ENCODE data around the gene ATG13. TPM values are rescaled to one million over a fixed set of nuclear protein-coding genes. Genes with fewer than 3 reads are reported as not detected.

ATG13 gene
- total RNA-seq, 1 donor from 2014 or later: 87.7 TPM

DNA sequence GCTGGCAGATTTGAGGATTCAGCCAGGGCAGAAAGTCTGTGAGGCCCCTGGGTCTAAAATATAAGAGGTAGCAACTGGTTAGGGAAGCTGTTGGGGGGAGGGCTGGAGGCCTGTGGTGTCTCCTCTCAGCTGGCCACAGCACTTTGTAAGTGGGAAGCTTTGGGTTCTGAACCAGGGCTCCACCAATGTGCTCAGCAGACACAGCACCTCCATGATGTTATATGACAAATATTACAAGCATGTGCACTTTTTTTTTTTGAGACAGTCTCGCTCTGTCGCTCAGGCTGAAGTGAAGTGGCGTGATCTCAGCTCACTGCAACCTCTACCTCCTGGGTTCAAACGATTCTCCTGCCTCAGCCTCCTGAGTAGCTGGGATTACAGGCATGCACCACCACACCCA is 75.1 kb downstream of the ATG13 start:
- DNase-seq: no peak
- Mint-ChIP-seq H3K4me3 (ENCODE audit: unreplicated experiment) (no peak overlapping the region), H3K9me3 (ENCODE audit: unreplicated experiment) (peaks cover 1% of the 10 kb centered on the region), H3K27me3 (ENCODE audit: unreplicated experiment) (peaks cover 2% of the 10 kb centered on the region), H3K4me1 (ENCODE audit: low read depth, unreplicated experiment) (peaks cover 7% of the 10 kb centered on the region), H3K36me3 (ENCODE audit: unreplicated experiment) (no peaks in the 10 kb centered on the region), H3K27ac (ENCODE audit: unreplicated experiment) (no peak overlapping the region)
- TF ChIP-seq, protein P1, sequence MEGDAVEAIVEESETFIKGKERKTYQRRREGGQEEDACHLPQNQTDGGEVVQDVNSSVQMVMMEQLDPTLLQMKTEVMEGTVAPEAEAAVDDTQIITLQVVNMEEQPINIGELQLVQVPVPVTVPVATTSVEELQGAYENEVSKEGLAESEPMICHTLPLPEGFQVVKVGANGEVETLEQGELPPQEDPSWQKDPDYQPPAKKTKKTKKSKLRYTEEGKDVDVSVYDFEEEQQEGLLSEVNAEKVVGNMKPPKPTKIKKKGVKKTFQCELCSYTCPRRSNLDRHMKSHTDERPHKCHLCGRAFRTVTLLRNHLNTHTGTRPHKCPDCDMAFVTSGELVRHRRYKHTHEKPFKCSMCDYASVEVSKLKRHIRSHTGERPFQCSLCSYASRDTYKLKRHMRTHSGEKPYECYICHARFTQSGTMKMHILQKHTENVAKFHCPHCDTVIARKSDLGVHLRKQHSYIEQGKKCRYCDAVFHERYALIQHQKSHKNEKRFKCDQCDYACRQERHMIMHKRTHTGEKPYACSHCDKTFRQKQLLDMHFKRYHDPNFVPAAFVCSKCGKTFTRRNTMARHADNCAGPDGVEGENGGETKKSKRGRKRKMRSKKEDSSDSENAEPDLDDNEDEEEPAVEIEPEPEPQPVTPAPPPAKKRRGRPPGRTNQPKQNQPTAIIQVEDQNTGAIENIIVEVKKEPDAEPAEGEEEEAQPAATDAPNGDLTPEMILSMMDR (IDR thresholded peaks at IDR 0.05; ENCODE audit: partially characterized antibody, unreplicated experiment): no peak

- Mint-ChIP-seq H3K27me3 (ENCODE audit: unreplicated experiment) (peaks cover 4% of the 10 kb centered on the region), H3K4me1 (ENCODE audit: low read depth, unreplicated experiment) (peaks cover 11% of the 10 kb centered on the region), H3K9me3 (ENCODE audit: unreplicated experiment) (peaks cover 1% of the 10 kb centered on the region), H3K27ac (ENCODE audit: unreplicated experiment) (no peak overlapping the region), H3K4me3 (ENCODE audit: unreplicated experiment) (no peak overlapping the region), H3K36me3 (ENCODE audit: unreplicated experiment) (no peaks in the 10 kb centered on the region)
- TF ChIP-seq, protein P1 (IDR thresholded peaks at IDR 0.05; ENCODE audit: partially characterized antibody, unreplicated experiment): no peak
- DNase-seq: no peak
These were observed 76.3 kb downstream of the ATG13 start for GRCh38 chr11:46693597-46694012.

DNA sequence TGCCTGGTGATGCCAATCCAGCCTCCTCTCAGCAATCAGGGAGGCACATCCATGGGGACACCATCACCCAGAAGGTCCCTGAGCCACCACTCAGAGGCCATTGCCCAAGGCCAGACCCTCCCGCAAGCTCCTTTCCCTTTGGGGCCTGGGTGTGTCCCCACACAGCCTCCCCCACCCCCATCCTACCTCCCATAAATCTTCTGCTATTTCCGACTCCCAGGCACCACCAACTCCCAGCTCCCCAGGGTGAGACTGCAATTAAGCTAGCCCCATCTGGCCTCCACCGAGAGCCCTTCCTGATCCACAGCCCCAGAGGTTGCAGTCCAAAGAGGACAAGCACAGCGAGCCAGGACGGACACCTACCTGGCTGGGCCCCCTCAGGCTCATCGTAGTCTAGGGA is 76.7 kb downstream of the ATG13 start:
- DNase-seq: no peak

DNA sequence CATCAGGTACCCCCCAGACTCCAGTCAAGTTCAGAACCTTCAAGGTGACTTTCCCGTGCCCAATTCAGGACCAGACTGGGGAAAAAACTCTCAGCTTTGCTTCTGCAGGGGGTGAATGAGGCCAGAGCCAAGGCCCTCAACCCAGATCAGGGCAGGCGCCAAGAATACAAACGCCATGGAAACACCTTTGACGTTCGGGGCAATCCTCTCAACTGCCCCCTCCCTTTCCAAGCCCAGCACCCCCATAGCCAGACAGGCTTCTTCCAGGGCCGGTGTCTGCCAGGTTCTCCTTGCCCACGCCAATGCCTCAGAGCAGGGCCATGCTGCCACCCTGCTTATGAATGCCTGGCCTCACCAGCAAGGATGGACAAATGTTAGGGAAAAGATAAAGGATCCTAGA is 77.3 kb downstream of the ATG13 start:
- TF ChIP-seq, protein P1 (IDR thresholded peaks at IDR 0.05; ENCODE audit: partially characterized antibody, unreplicated experiment): no peak
- Mint-ChIP-seq H3K27me3 (ENCODE audit: unreplicated experiment) (peaks cover 4% of the 10 kb centered on the region), H3K4me3 (ENCODE audit: unreplicated experiment) (no peak overlapping the region), H3K36me3 (ENCODE audit: unreplicated experiment) (no peaks in the 10 kb centered on the region), H3K27ac (ENCODE audit: unreplicated experiment) (no peak overlapping the region), H3K4me1 (ENCODE audit: low read depth, unreplicated experiment) (peaks cover 11% of the 10 kb centered on the region), H3K9me3 (ENCODE audit: unreplicated experiment) (peaks cover 1% of the 10 kb centered on the region)
- no peak for DNase-seq

More for the DNA sequence above, 76.7 kb downstream of the ATG13 start:
- Mint-ChIP-seq H3K4me1 (ENCODE audit: low read depth, unreplicated experiment) (peaks cover 11% of the 10 kb centered on the region), H3K27me3 (ENCODE audit: unreplicated experiment) (peaks cover 4% of the 10 kb centered on the region), H3K9me3 (ENCODE audit: unreplicated experiment) (peaks cover 1% of the 10 kb centered on the region), H3K36me3 (ENCODE audit: unreplicated experiment) (no peaks in the 10 kb centered on the region), H3K27ac (ENCODE audit: unreplicated experiment) (no peak overlapping the region), H3K4me3 (ENCODE audit: unreplicated experiment) (peak overlapping the region; percentile 38)
- TF ChIP-seq, protein P1 (IDR thresholded peaks at IDR 0.05; ENCODE audit: partially characterized antibody, unreplicated experiment): no peak

- DNase-seq: no peak
- TF ChIP-seq, protein P1 (IDR thresholded peaks at IDR 0.05; ENCODE audit: partially characterized antibody, unreplicated experiment): no peak
- H3K4me1 Mint-ChIP-seq (ENCODE audit: low read depth, unreplicated experiment): peaks cover 11% of the 10 kb centered on the region
- H3K36me3 Mint-ChIP-seq (ENCODE audit: unreplicated experiment): no peaks in the 10 kb centered on the region
- H3K27me3 Mint-ChIP-seq (ENCODE audit: unreplicated experiment): peaks cover 9% of the 10 kb centered on the region
- H3K9me3 Mint-ChIP-seq (ENCODE audit: unreplicated experiment): peaks cover 1% of the 10 kb centered on the region
- H3K27ac Mint-ChIP-seq (ENCODE audit: unreplicated experiment): no peak overlapping the region
- no peak overlapping the region for H3K4me3 Mint-ChIP-seq (ENCODE audit: unreplicated experiment)
These were observed 78.2 kb downstream of the ATG13 start for GRCh38 chr11:46695345-46696211.

Data from glutamatergic neuron (in vitro differentiated cells).